Esophagus (tissue), 2 donors: Measurements from ENCODE around the gene CYB5R3. TPM values are rescaled to one million over a fixed set of nuclear protein-coding genes. Genes with fewer than 3 reads are reported as not detected.
"Not testable (repeated sequence)": the region's sequence is repeated elsewhere in the genome, so short reads cannot be mapped to it uniquely, and the experiment has no call there.

Experiments
- H3K27ac ChIP-seq, 2 donors: one replicate each; pipeline ENCODE4 v1.5.1; 2013; ENCODE audit warnings: low read depth in 2 of 2, mild to moderate bottlenecking in 2 of 2, inconsistent platforms in 1 of 2, low read length in 1 of 2, moderate library complexity in 1 of 2
- H3K27me3 ChIP-seq, 2 donors: one replicate each; pipeline ENCODE4 v1.6.1; 2013; ENCODE audit warnings: low read length in 2 of 2, control low read depth in 1 of 2, mild to moderate bottlenecking in 1 of 2; ENCODE audit not compliant: insufficient read depth in 2 of 2, control insufficient read depth in 1 of 2
- H3K36me3 ChIP-seq, 2 donors: one replicate each; pipeline ENCODE4 v1.6.1; 2013; ENCODE audit warnings: low read length in 1 of 2; ENCODE audit not compliant: control insufficient read depth in 2 of 2, insufficient read depth in 2 of 2
- H3K4me1 ChIP-seq, 2 donors: one replicate each; pipeline ENCODE4 v1.6.1; 2013; ENCODE audit warnings: low read length in 1 of 2; ENCODE audit not compliant: control insufficient read depth in 2 of 2, insufficient read depth in 2 of 2
- H3K4me3 ChIP-seq, 2 donors: one replicate each; pipeline ENCODE4 v1.5.1; 2013; ENCODE audit warnings: low read length in 2 of 2, mild to moderate bottlenecking in 2 of 2, low read depth in 1 of 2, moderate library complexity in 1 of 2
- H3K9me3 ChIP-seq, 2 donors: one replicate each; pipeline ENCODE4 v1.6.1; 2013; ENCODE audit warnings: mild to moderate bottlenecking in 2 of 2, low read depth in 1 of 2, low read length in 1 of 2, moderate library complexity in 1 of 2; ENCODE audit not compliant: control insufficient read depth in 2 of 2, insufficient read depth in 1 of 2
- WGBS, 2 donors: extraction: QIAGEN DNeasy Blood & Tissue Kit; methylation state at CpG; one replicate each; pipeline ENCODE4 v1.1.7; 2013; 5-methylcytosine and 5-hydroxymethylcytosine counted together
- polyA plus RNA-seq, 2 donors: library from polyadenylated mRNA; stranded (reverse); fragments of 200-250 nt; gene quantifications; one replicate each; pipeline ENCODE4 v1.2.3, GENCODE V29; 2013
- donor health status: healthy with polysubstance abuse.
- donor health status: Bipolar disorder and iron deficiency.

CYB5R3 gene
- polyA plus RNA-seq, 2 donors = 52.7 to 112 TPM

GRCh38 chr22:42678894-42679293 is 29.7 kb upstream of the CYB5R3 start:
- no peak overlapping the region for H3K27ac ChIP-seq
- WGBS, 2 donors = 93 to 99% methylated on average over 1 of the region's 1 CpG
- H3K36me3 ChIP-seq = no peaks in the 10 kb centered on the region

DNA sequence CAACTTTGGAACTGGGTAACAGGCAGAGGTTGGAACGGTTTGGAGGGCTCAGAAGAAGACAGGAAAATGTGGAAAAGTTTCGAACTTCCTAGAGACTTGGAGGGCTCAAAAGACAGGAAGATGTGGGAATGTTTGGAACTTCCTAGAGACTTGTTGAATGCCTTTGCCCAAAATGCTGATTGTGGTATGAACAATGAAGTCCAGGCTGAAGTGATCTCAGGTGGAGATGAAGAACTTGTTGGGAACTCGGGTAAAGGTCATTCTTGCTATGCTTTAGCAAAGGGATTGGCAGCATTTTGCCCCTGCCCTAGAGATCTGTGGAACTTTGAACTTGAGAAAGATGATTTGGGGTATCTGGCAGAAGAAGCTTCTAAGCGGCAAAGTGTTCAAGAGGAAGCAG is 28.7 kb upstream of the CYB5R3 start:
- H3K27ac ChIP-seq, H3K4me1 ChIP-seq, H3K36me3 ChIP-seq, H3K27me3 ChIP-seq, H3K4me3 ChIP-seq, H3K9me3 ChIP-seq: not testable (repeated sequence)
- 81 to 82% methylated on average over 4 of the region's 4 CpGs for WGBS, 2 donors

More at GRCh38 chr22:42678894-42679293, 29.7 kb upstream of the CYB5R3 start:
- H3K4me3 ChIP-seq = no peak overlapping the region
- peaks cover 0 to 3% of the 10 kb centered on the region in 2 donors for H3K9me3 ChIP-seq
- H3K27me3 ChIP-seq = no peaks in the 10 kb centered on the region
- peaks cover 2 to 4% of the 10 kb centered on the region in 2 donors for H3K4me1 ChIP-seq

- Histone ChIP-seq H3K27me3 (no peaks in the 10 kb centered on the region), H3K4me1 (no peaks in the 10 kb centered on the region), H3K9me3 (peaks cover 0 to 3% of the 10 kb centered on the region in 2 donors), H3K4me3 (no peak overlapping the region), H3K36me3 (no peaks in the 10 kb centered on the region), H3K27ac (peak overlapping the region; percentile 40 to 59)
- WGBS, 2 donors = 27 to 43% methylated on average over 7 of the region's 7 CpGs
Observed at GRCh38 chr22:42676059-42676607, 26.9 kb upstream of the CYB5R3 start.

DNA sequence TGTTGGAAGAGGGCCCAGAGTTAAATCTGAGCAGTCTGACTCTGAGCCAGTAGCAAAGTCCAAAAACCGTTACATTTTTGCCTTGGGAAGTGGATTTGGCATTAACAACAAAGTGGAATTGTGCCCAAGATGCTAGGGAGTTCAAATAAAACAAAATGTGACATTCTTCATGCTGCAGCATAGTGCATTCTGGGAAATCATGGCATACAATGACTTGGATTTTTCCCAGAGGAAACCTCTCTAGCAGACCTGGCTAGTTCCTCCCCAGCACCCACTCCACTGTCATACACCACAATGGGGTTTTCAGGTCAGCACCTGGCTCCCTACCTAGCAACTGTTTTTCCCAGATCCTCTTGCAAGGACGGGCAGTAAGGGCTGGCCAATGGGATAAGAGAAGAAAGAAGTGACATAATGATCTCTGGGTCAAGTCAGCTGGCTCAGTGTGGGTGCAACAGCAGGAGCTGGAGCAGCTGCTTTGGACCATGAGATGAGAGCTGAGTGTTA is 24.8 kb upstream of the CYB5R3 start:
- peak overlapping the region in 1 of 2 donors; percentile 15 for H3K27ac ChIP-seq

GRCh38 chr22:42673071-42673470 is 23.9 kb upstream of the CYB5R3 start:
- H3K9me3 ChIP-seq, H3K27ac ChIP-seq, H3K27me3 ChIP-seq, H3K4me1 ChIP-seq, H3K36me3 ChIP-seq, H3K4me3 ChIP-seq: not testable (repeated sequence)
- WGBS, 2 donors = 96 to 98% methylated on average over 13 of the region's 13 CpGs

More for the DNA sequence above, 24.8 kb upstream of the CYB5R3 start:
- H3K4me1 ChIP-seq = no peaks in the 10 kb centered on the region
- 14 to 21% methylated on average over 2 of the region's 2 CpGs for WGBS, 2 donors
- no peaks in the 10 kb centered on the region for H3K36me3 ChIP-seq
- H3K4me3 ChIP-seq = no peak overlapping the region
- H3K27me3 ChIP-seq = no peaks in the 10 kb centered on the region
- peaks cover 0 to 3% of the 10 kb centered on the region in 2 donors for H3K9me3 ChIP-seq

GRCh38 chr22:42670921-42671709 is 21.9 kb upstream of the CYB5R3 start:
- 69 to 71% methylated on average over 19 of the region's 19 CpGs for WGBS, 2 donors

DNA sequence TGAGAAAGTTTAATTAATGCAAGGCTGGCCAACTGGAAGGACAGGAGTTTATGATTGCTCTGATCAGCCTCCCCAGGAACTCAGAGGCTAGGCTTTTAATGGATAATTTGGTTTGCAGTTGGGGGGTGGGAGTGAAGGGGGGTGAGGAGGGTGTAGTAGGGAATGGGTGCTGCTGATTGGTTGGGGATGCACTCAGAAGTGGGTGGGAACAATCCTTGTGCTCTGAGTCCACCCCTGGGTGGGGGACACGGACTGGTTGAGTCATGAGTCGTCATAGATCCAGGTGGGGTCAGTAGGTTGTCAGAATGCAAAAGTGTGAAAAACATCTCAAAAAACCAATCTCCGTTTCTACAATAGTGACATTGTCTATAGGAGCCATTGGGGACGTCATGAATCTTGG is 20.9 kb upstream of the CYB5R3 start:
- 76 to 82% methylated on average over 4 of the region's 4 CpGs for WGBS, 2 donors
- H3K4me1 ChIP-seq = no peaks in the 10 kb centered on the region
- H3K9me3 ChIP-seq = no peaks in the 10 kb centered on the region
- H3K27me3 ChIP-seq = no peaks in the 10 kb centered on the region
- no peaks in the 10 kb centered on the region for H3K36me3 ChIP-seq
- H3K4me3 ChIP-seq = no peak overlapping the region
- H3K27ac ChIP-seq = no peak overlapping the region

More at GRCh38 chr22:42670921-42671709, 21.9 kb upstream of the CYB5R3 start:
- Histone ChIP-seq H3K4me1 (no peaks in the 10 kb centered on the region), H3K36me3 (no peaks in the 10 kb centered on the region), H3K9me3 (no peaks in the 10 kb centered on the region), H3K27ac (no peak overlapping the region), H3K4me3 (no peak overlapping the region), H3K27me3 (no peaks in the 10 kb centered on the region)

DNA sequence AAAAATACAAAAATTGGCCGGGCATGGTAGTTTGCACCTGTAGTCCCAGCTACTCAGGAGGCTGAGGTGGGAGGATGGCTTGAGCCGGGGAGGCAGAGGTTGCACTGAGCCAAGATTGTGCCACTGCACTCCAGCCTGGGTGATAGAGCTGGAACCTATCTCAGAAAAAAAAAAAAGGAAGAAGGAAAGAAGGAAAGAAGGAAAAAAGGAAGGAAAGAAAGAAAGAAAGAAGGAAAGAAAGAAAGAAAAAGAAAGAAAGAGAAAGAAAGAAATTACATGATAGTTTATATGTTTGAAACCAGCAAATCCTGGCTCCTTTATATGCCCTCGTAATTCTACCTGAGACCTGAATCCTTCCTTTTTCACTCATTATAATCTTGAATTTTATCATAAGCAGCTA is 17.2 kb upstream of the CYB5R3 start:
- not testable (repeated sequence) for H3K36me3 ChIP-seq, H3K27me3 ChIP-seq, H3K4me3 ChIP-seq, H3K9me3 ChIP-seq, H3K27ac ChIP-seq, H3K4me1 ChIP-seq
- 91 to 93% methylated on average over 3 of the region's 3 CpGs for WGBS, 2 donors

DNA sequence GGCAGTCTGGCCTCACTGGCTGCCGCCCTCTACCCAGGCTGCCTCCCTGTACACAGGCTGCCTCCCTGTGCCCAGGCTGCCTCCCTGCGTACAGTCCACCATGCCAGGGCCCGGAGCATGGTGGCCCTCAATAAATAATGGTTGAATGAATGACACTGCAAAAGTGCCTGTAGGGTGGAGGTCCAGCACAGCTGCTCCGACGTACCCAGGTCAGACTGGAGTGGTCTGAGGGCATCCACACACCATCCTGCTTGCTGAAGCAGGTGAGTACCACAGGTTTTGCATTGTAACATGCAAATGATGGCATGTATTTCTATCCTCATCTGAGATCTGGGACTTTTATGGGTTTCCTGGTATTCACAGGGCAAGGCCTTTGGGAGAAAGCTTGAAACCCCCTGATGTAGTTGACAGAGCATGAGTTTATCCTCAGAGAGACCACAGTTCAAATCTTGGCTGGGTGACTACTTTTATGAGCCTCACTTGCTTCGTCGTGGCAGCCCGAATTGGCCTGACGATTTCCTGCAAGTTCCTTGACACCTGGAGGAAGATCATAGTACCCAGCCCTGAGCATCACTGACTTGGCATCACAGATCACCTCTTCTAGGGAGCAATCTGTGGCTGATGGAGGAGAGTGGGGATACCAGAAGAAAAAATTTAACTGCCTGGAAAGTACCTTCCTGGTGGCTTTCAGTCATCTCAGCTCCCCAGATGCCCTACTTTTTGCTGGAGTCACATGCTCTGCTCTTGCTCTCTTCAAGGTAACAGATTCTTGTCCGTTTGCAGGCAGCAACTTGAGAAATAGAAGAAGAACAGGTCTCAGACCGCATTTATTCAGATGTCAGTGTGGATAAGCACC is 16.0 kb upstream of the CYB5R3 start:
- H3K9me3 ChIP-seq = no peaks in the 10 kb centered on the region
- H3K4me1 ChIP-seq = no peaks in the 10 kb centered on the region
- no peaks in the 10 kb centered on the region for H3K27me3 ChIP-seq
- no peak overlapping the region for H3K27ac ChIP-seq
- no peak overlapping the region for H3K4me3 ChIP-seq
- 63 to 66% methylated on average over 11 of the region's 11 CpGs for WGBS, 2 donors
- H3K36me3 ChIP-seq = no peaks in the 10 kb centered on the region
